Heart right ventricle (tissue), 16 donors: ENCODE data around the gene IL27RA. TPM values are rescaled to one million over a fixed set of nuclear protein-coding genes. Genes with fewer than 3 reads are reported as not detected.

Experiments used
- ATAC-seq, 8 donors: fragments of 200-7000 bp; cut with Tn5 transposase; one replicate each; pipeline ENCODE4 v1.9.1; 2020; ENCODE audit warnings: mild to moderate bottlenecking in 8 of 8, moderate library complexity in 8 of 8, moderate number of reproducible peaks in 1 of 8
- DNase-seq, 2 donors: peaks; one replicate each; pipeline ENCODE4 v3.0.0-alpha.2; 2020
- H3K27ac ChIP-seq, 10 donors: fragments of 200-600 bp; sonication (generic) in 2 of 10; one replicate each; pipeline versions ENCODE4 v1.5.0 to v1.8.0; 2020 to 2022; ENCODE audit warnings: mild to moderate bottlenecking in 3 of 10
- H3K27me3 ChIP-seq, 7 donors: fragments of 200-600 bp; one replicate each; pipeline ENCODE4 v1.8.0; 2021 to 2022; ENCODE audit warnings: mild to moderate bottlenecking in 2 of 7
- H3K36me3 ChIP-seq, 9 donors: fragments of 200-600 bp; sonication (generic) in 1 of 9; one replicate each; pipeline versions ENCODE4 v1.5.0 to v1.8.0; 2020 to 2022; ENCODE audit warnings: mild to moderate bottlenecking in 2 of 9
- H3K4me1 ChIP-seq, 9 donors: fragments of 200-600 bp; sonication (generic) in 1 of 9; one replicate each; pipeline versions ENCODE4 v1.5.0 to v1.8.0; 2020 to 2022; ENCODE audit warnings: mild to moderate bottlenecking in 4 of 9
- H3K4me3 ChIP-seq, 10 donors: fragments of 200-600 bp; sonication (generic) in 2 of 10; one replicate each; pipeline versions ENCODE4 v1.5.0 to v1.8.0; 2020 to 2022; ENCODE audit warnings: mild to moderate bottlenecking in 7 of 10, moderate library complexity in 2 of 10
- H3K9me3 ChIP-seq, 11 donors: fragments of 200-600 bp in 10 of 11; sonication (generic) in 2 of 11; one replicate each; pipeline versions ENCODE4 v1.5.0 to v1.8.0; 2013 to 2022; ENCODE audit warnings: mild to moderate bottlenecking in 2 of 11, control low read depth in 1 of 11, moderate library complexity in 1 of 11
- CTCF ChIP-seq, 9 donors: fragments of 200-600 bp; sonication (generic) in 2 of 9; IDR thresholded peaks; one replicate each; pipeline versions ENCODE4 v1.5.0 to v1.8.0; 2021 to 2022; ENCODE audit warnings: antibody characterized with exemption in 9 of 9, mild to moderate bottlenecking in 5 of 9, moderate library complexity in 1 of 9
- whole genome bisulfite sequencing, 2 donors: extraction: QIAGEN DNeasy Blood & Tissue Kit; methylation state at CpG; one replicate each; pipeline ENCODE4 v1.1.7; 2013; ENCODE audit warnings: inconsistent platforms in 1 of 2; 5-methylcytosine and 5-hydroxymethylcytosine counted together
- intact Hi-C, 10 donors: fragments of 100-400 bp; cut with DNase I; formaldehyde crosslinking; loops; one replicate each; pipeline versions ENCODE4 v1.11.1 to v1.14.2; 2022
- long read RNA-seq, 3 donors: library from polyadenylated mRNA; unstranded; transcript quantifications; one replicate each; pipeline ENCODE4 v2.0.0, GENCODE V29; 2020 to 2021
- polyA plus RNA-seq, 2 donors: library from polyadenylated mRNA; stranded (reverse); fragments of 200-250 nt; gene quantifications; one replicate each; pipeline ENCODE4 v1.2.3, GENCODE V29; 2013
- total RNA-seq, 10 donors: library from RNA; stranded (reverse); fragmentation: NEBNext Ultra II Directional in 3 of 10; extraction: Animal tissue kit (Norgen Biotek cat#: 25700) in 3 of 10; gene quantifications; one replicate each; pipeline versions ENCODE4 v1.2.1 to v1.2.4, GENCODE V29; 2021 to 2023
- donor health status: Arrhythmogenic right ventricular cardiomyopathy.
- donor health status: ischemic (EF 13 %, LVEDD 7.1; RV severe dilation, severe dysfunction).
- donor health status: healthy with polysubstance abuse.
- donor health status: DM: no; HTN: yes; CAD: no.
- donor health status: DM: no; HTN: no; CAD: no.
- donor health status: ischemic (EF 25% LVEDD 6.9; RV normal size, moderate dysfunction).
- donor health status: ischemic (EF 25% LVEDD 5.7; RV mildly dilated, moderate dysfunction).
- donor health status: healthy.
- donor health status: DM: yes; HTN: yes; CAD: no.
- donor health status: Ischemic cardiomyopathy.
- donor health status: ischemic (EF 35%, LVEDD 5.7; RV mildly dilated, moderate dysfunction).
- donor health status: nonischemic (EF 11% LVEDD 7.7; RV severe dilation, severe dysfunction).
- donor health status: DM: yes; HTN: yes; CAD: no.
- donor health status: PGD.
- donor health status: ischemic (EF 29% LVEDD 5.4; RV normal size, mild dysfunction).
- donor health status: nonischemic (EF 23%, LVEDD 6.1; RV moderate dilation, normal function).

Gene IL27RA
- total RNA-seq, result 1 to 10 TPM; 2.4 to 7.6 (median 3.4) TPM
- polyA plus RNA-seq, result 1 to 10 TPM; 4.6 to 5.9 TPM
- long read RNA-seq, donor 1, transcript IL27RA-201 (14 exons, 2,962 nt), result major isoform, 9 of 14 reads
- long read RNA-seq, donor 1, partial matches to known transcripts, result 2 of 14 reads
- long read RNA-seq, donor 1, other reads (novel, unspliced or antisense), result 3 of 14 reads
- long read RNA-seq, donor 2, transcript IL27RA-201 (14 exons, 2,962 nt), result major isoform, 7 of 12 reads
- long read RNA-seq, donor 2, partial matches to known transcripts, result 3 of 12 reads
- long read RNA-seq, donor 2, other reads (novel, unspliced or antisense), result 2 of 12 reads
- long read RNA-seq, donor 3, transcript IL27RA-201 (14 exons, 2,962 nt), result major isoform, 19 of 23 reads
- long read RNA-seq, donor 3, partial matches to known transcripts, result 1 of 23 reads
- long read RNA-seq, donor 3, other reads (novel, unspliced or antisense), result 3 of 23 reads

- WGBS, 2 donors, result 0 to 1% methylated on average over 55 to 63 of the region's 63 CpGs
- peak within 1 kb of the TSS; percentile 79 to 96 (median 92) for H3K27ac ChIP-seq
- DNase-seq (peak; percentile 72 to 75), ATAC-seq (peak; percentile 80 to 90 (median 86))
- intact Hi-C loops, result loop anchor here in 3 of 10 donors (5.0 to 10.0 kb wide), 3 partner anchors 77 to 150 kb away; partner anchors contain the start of gene DCAF15 (in 1 of the 3)
- no peaks in the 10 kb centered on the region for H3K9me3 ChIP-seq
- H3K36me3 ChIP-seq, result peaks cover 0 to 7% (median 0%) of the 10 kb centered on the region in 9 donors
- TF ChIP-seq CTCF (IDR thresholded peaks at IDR 0.05), result peak; percentile 55 to 78 (median 64)
- H3K4me1 ChIP-seq, result peaks cover 0 to 33% (median 18%) of the 10 kb centered on the region in 9 donors
- H3K27me3 ChIP-seq, result peaks cover 0 to 5% (median 0%) of the 10 kb centered on the region in 7 donors
- H3K4me3 ChIP-seq, result peak within 1 kb of the TSS; percentile 61 to 80 (median 74)
Measured at GRCh38 chr19:14031719-14032480, at the start of gene IL27RA. Gene IL27RA (plus strand): TSS chr19:14031762. CDS start chr19:14031873, 111 bp downstream.

- TF ChIP-seq CTCF (IDR thresholded peaks at IDR 0.05), result no peak
- whole genome bisulfite sequencing, 2 donors, result 94% methylated on average over 17 of the region's 17 CpGs
- no peak for DNase-seq
- H3K4me1 ChIP-seq, result peaks cover 4 to 50% (median 39%) of the 10 kb centered on the region in 9 donors
- peaks cover 0 to 24% (median 0%) of the 10 kb centered on the region in 9 donors for H3K36me3 ChIP-seq
- H3K27ac ChIP-seq, result no peak overlapping the region
- intact Hi-C loops, result no loop called here
- H3K9me3 ChIP-seq, result no peaks in the 10 kb centered on the region
- no peak overlapping the region for H3K4me3 ChIP-seq
- no peaks in the 10 kb centered on the region for H3K27me3 ChIP-seq
- no peak for ATAC-seq
Measured at GRCh38 chr19:13981988-13982501, 49.5 kb upstream of the IL27RA start.

- Histone ChIP-seq H3K27ac (no peak overlapping the region), H3K36me3 (peaks cover 0 to 24% (median 0%) of the 10 kb centered on the region in 9 donors), H3K4me1 (peaks cover 10 to 56% (median 47%) of the 10 kb centered on the region in 9 donors), H3K4me3 (no peak overlapping the region), H3K9me3 (no peaks in the 10 kb centered on the region), H3K27me3 (no peaks in the 10 kb centered on the region)
- WGBS, 2 donors, result 98 to 99% methylated on average over 9 of the region's 9 CpGs
- ATAC-seq (no peak), DNase-seq (no peak)
- no peak for TF ChIP-seq CTCF (IDR thresholded peaks at IDR 0.05)
- intact Hi-C loops, result no loop called here
Measured at GRCh38 chr19:13982773-13983172, 48.8 kb upstream of the IL27RA start.
